K562 (cell line): Measurements from ENCODE around the gene SCMH1. TPM values are rescaled to one million over a fixed set of nuclear protein-coding genes. Genes with fewer than 3 reads are reported as not detected.

Experiments used
- CBX8 ChIP-seq: fragments of 200-600 bp; sonication (generic); IDR thresholded peaks from 2 replicates; pipeline ENCODE4 v1.6.1; 2012; ENCODE audit warnings: borderline replicate concordance, mixed run types, low read depth, mild to moderate bottlenecking, moderate library complexity, mixed read lengths, low read length, control low read depth, inconsistent platforms; ENCODE audit not compliant: poor library complexity, severe bottlenecking; ENCODE audit errors: extremely low read depth
- DPF2 ChIP-seq: fragments of 450-650 bp; IDR thresholded peaks from 2 replicates; pipeline ENCODE4 v1.6.1; 2016
- EP400 ChIP-seq: fragments of 450-650 bp; IDR thresholded peaks from 2 replicates; pipeline ENCODE4 v1.6.1; 2017; ENCODE audit warnings: antibody characterized with exemption, mild to moderate bottlenecking, moderate library complexity
- JUN ChIP-seq, 2 experiments: sonication (generic) in 1 of 2; formaldehyde crosslinking in 1 of 2; IDR thresholded peaks; 2 replicates each; pipeline versions ENCODE4 v1.6.1 to v1.8.0; 2012 to 2022; ENCODE audit warnings: borderline replicate concordance in 2 of 2, mild to moderate bottlenecking in 2 of 2, improper control_type of control experiment in 1 of 2, low read depth in 1 of 2, low read length in 1 of 2, missing genetic modification reagents in 1 of 2
- JUNB ChIP-seq: fragments of 450-650 bp; formaldehyde crosslinking; conservative IDR thresholded peaks from 2 replicates; pipeline ENCODE4 v1.4.0; 2020; ENCODE audit warnings: mild to moderate bottlenecking
- PHB ChIP-seq: fragments of 250-450 bp; sonication (Bioruptor Pico); IDR thresholded peaks from 2 replicates; pipeline ENCODE4 v1.5.0; 2021
- RAD21 ChIP-seq, 2 experiments: fragments of 250-450 bp in 1 of 2; fragments of 450-650 bp in 1 of 2; sonication (Bioruptor Pico) in 1 of 2; formaldehyde crosslinking in 1 of 2; IDR thresholded peaks in 1 of 2; conservative IDR thresholded peaks in 1 of 2; 2 replicates each; pipeline versions ENCODE4 v1.4.0 to v1.8.0; 2020 to 2022; ENCODE audit warnings: mild to moderate bottlenecking in 2 of 2, moderate library complexity in 1 of 2
- TEAD4 ChIP-seq, 2 experiments: sonication (generic) in 1 of 2; formaldehyde crosslinking in 1 of 2; IDR thresholded peaks; 2 replicates each; pipeline versions ENCODE4 v1.6.1 to v1.8.0; 2012 to 2022; ENCODE audit warnings: borderline replicate concordance in 1 of 2, inconsistent platforms in 1 of 2, low read length in 1 of 2, mild to moderate bottlenecking in 1 of 2, missing genetic modification reagents in 1 of 2
- USF1 ChIP-seq: sonication (generic); formaldehyde crosslinking; IDR thresholded peaks from 2 replicates; pipeline ENCODE4 v1.9.0; 2022; ENCODE audit warnings: mild to moderate bottlenecking, missing genetic modification reagents
- ZBTB11 ChIP-seq, 3 experiments: fragments of 200-800 bp in 1 of 3; fragments of 250-450 bp in 1 of 3; fragments of 450-650 bp in 1 of 3; sonication (Bioruptor Pico) in 1 of 3; sonication (Bioruptor generic) in 1 of 3; formaldehyde crosslinking in 1 of 3; IDR thresholded peaks; 2 replicates each; pipeline versions ENCODE4 v1.6.1 to v1.8.0; 2016 to 2022; ENCODE audit warnings: mild to moderate bottlenecking in 2 of 3, missing genetic modification characterization in 2 of 3, missing compliant biosample characterization in 1 of 3, moderate library complexity in 1 of 3
- polyA plus RNA-seq, 8 experiments: library from polyadenylated mRNA; depleted of rRNA in 4 of 8; stranded (reverse) in 5 of 8; unstranded in 3 of 8; fragments of >200 nt; fragmentation: Nextera tagmentation in 2 of 8; fragmentation: Illumina TruSeq in 1 of 8; extraction: Ambion mirVana in 2 of 8; extraction: Trizol in 1 of 8; gene quantifications; 2 replicates each; pipeline versions ENCODE4 v1.2.1 to v1.2.3, GENCODE V29; 2011 to 2014; ENCODE audit warnings: inconsistent platforms in 1 of 8, missing spikeins in 1 of 8
- total RNA-seq, 7 experiments: library from RNA; depleted of rRNA in 6 of 7; stranded (reverse); fragments of >200 nt in 6 of 7; fragmentation: Illumina TruSeq in 2 of 7; extraction: Trizol in 2 of 7; gene quantifications; 2 replicates each; pipeline versions ENCODE4 v1.2.1 to v1.2.3, GENCODE V29; 2011 to 2021; ENCODE audit warnings: low replicate concordance in 1 of 7

Gene SCMH1
- total and polyA plus RNA-seq, 9 of the 15 experiments (the other 6 are each of a cell fraction or from before 2014, with no cell fraction given) = 8.5 to 37.0 (median 26.8) TPM

- TF ChIP-seq ZBTB11 (CRISPR knock-in tag; IDR thresholded peaks at IDR 0.05) (peak in 1 of 3 experiments; percentile 58; a peak in 2 of 6 replicates), TEAD4 (IDR thresholded peaks at IDR 0.05; ENCODE audit: low read length) (no peak), TEAD4 (CRISPR knock-in tag; IDR thresholded peaks at IDR 0.05; ENCODE audit: borderline replicate concordance) (no peak), DPF2 (0 out of 2 replicates have a peak, but pooled peaks have one; percentile 20), PHB (CRISPR knock-in tag) (0 out of 2 replicates have a peak, but pooled peaks have one; percentile 23), USF1 (CRISPR knock-in tag) (no peak), RAD21 (CRISPR knock-in tag; conservative IDR thresholded peaks at IDR 0.05 in 1 of 2, IDR thresholded peaks at IDR 0.05 in 1 of 2) (no peak), CBX8 (no peak), JUN (IDR thresholded peaks at IDR 0.05; ENCODE audit: borderline replicate concordance, low read depth, low read length) (no peak), JUN (CRISPR knock-in tag; IDR thresholded peaks at IDR 0.05; ENCODE audit: borderline replicate concordance) (0 out of 2 replicates have a peak, but pooled peaks have one; percentile 34), EP400 (no peak), JUNB (CRISPR knock-in tag) (no peak)
These were observed 1.2 kb downstream of the SCMH1 start (continued) for GRCh38 chr1:41240781-41241353.
